SJSA1 (cell line): Measurements from ENCODE around the gene POU3F3. TPM values are rescaled to one million over a fixed set of nuclear protein-coding genes. Genes with fewer than 3 reads are reported as not detected.
A peak's percentile ranks its signal among the peaks of the same experiment; 100 is the strongest.

Source experiments
- DNase-seq, 2 experiments: peaks; one replicate each; pipeline ENCODE4 v3.0.0-alpha.2; 2015 to 2020; ENCODE audit warnings: low spot score in 2 of 2, low read depth in 1 of 2
- H3K27ac ChIP-seq: fragments of 250-450 bp; sonication (Bioruptor Pico); 2 replicates; pipeline ENCODE4 v1.5.1; 2020; ENCODE audit warnings: mild to moderate bottlenecking, moderate library complexity
- H3K27me3 ChIP-seq: fragments of 250-450 bp; sonication (Bioruptor Pico); replicated peaks from 2 replicates; pipeline ENCODE4 v1.5.1; 2020; ENCODE audit warnings: mild to moderate bottlenecking, moderate library complexity
- H3K36me3 ChIP-seq: fragments of 250-450 bp; sonication (Bioruptor Pico); 2 replicates; pipeline ENCODE4 v1.5.1; 2020; ENCODE audit warnings: mild to moderate bottlenecking
- H3K4me1 ChIP-seq: fragments of 250-450 bp; sonication (Bioruptor Pico); replicated peaks from 2 replicates; pipeline ENCODE4 v1.6.1; 2021; ENCODE audit warnings: mild to moderate bottlenecking
- H3K4me3 ChIP-seq: fragments of 250-450 bp; sonication (Bioruptor Pico); 2 replicates; pipeline ENCODE4 v1.5.1; 2020; ENCODE audit warnings: mild to moderate bottlenecking
- H3K9me3 ChIP-seq: fragments of 250-450 bp; sonication (Bioruptor Pico); replicated peaks from 2 replicates; pipeline ENCODE4 v1.5.1; 2020; ENCODE audit warnings: mild to moderate bottlenecking
- total RNA-seq: library from RNA; depleted of rRNA; stranded (reverse); fragments of >200 nt; shearing (Covaris generic); gene quantifications from 2 replicates; pipeline ENCODE4 v1.2.3, GENCODE V29; 2014; rRNA removed

Gene POU3F3
- total RNA-seq = 0.11 TPM in 1 of 2 replicates, not detected in the other

DNA sequence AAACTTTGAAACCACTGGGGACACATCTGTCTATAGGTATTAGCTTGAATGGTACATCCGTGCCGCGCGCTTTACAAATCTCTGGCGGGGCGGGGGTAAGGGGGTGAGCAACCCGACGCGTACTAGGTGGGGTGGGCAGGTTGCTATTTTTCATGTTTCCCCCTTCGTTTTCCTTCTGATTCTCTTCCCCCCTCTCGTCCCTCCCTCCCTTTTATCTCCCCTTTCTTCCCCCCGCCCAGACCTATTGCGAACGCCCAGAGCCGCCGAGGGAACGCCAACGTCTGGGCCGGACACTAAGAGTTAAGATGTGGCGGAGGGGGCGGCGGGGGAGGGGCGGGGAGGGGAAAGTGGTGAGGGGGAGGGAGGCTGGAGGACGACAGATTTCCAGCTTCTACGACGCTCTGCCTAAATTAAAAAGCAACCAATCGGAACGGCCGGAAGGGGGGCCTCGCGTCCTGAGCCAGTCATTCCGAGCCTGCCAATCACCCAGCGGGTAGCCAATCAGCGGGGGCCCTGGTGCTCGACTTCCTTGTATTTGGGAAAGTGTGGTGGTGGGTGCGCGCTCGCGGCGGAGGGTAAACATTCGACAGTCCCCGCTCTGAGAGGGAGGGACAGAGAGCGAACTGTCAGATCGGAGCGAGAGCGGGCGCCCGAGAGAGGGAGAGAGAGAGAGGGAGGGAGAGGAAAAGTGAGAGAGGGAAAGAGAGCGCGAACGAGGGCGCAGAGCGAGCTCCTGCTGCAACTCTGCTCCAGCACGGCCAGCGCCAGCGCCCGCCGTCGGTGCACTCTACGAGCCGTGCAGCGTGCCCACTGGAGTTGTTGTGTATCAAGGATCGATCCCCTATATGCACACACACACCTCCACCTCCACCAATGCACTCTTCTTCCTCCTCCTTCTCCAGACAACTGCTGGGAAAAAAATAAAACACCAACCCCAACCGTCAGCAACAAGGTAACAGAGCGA lies at the start of gene POU3F3:
POU3F3 (plus strand) TSS at position 582 of the 964 bp plus-strand sequence. CDS start 1,396 bp downstream, outside the sequence.
- Histone ChIP-seq H3K4me3 (peak within 1 kb of the TSS; percentile 32), H3K27ac (no peak within 1 kb of the TSS)
- peak; percentile 64 to 72 for DNase-seq

DNA sequence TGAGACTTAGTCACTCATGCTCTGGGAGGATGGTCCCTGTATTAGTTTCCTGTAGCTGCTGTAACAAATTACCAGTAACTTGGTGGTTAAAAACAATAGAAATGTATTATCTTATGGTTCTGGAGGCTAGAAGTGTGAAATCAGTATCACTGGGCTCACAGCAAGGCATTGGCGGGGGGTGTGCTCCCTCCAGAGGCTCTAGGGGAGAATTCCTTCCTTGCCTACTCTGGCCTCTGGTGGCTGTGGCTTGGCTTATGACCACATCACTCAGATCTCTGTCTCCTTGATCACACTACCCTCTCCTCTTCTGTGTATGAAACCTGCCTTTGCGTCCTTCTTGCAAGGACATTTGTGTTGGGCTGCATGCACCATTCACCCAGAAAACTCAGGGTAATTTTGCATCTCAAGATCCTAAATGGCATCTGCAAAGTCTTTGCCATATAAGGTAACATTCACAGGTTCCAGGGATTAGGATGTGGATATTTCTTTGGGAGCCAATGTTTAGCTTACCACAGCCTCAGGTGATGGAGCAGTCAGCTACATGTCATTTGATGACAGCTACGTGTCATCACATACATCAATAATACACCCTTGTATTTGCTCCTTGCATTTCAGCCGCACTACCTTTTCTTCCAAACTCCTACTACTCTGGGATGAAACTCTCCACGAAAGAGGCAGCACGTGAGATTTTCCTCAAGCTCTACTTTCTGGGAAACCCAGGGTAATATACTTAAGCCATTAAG lies 49.6 kb upstream of the POU3F3 start:
- no peak overlapping the region for H3K27ac ChIP-seq
- no peak for DNase-seq
- no peaks in the 10 kb centered on the region for H3K9me3 ChIP-seq
- H3K36me3 ChIP-seq = no peaks in the 10 kb centered on the region
- no peaks in the 10 kb centered on the region for H3K4me1 ChIP-seq
- H3K4me3 ChIP-seq = no peak overlapping the region
- no peaks in the 10 kb centered on the region for H3K27me3 ChIP-seq

More for the DNA sequence above, at the start of gene POU3F3:
- Histone ChIP-seq H3K27me3 (peaks cover 67% of the 10 kb centered on the region), H3K36me3 (no peaks in the 10 kb centered on the region), H3K4me1 (peaks cover 18% of the 10 kb centered on the region), H3K9me3 (0 out of 2 replicates have a peak, but pooled peaks cover 2% of the 10 kb centered on the region)

DNA sequence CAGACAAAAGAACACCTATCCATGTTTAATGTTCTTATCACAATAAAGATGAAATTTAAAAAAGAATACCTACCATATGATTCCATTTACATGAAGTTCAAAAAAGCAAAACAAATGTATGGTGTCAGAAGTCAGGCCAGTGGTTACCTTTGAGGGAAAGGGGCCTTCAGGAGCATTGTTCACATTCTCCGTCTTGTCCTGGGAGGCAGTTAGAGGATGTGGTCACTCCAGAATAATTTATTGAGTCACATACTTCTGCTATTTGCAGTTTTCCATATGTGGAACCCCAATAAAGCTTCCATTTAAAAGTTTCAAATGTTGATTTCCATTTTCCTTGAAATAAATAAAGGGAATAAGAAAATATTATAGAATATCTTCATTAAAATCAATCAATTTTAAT lies 41.6 kb upstream of the POU3F3 start:
- Histone ChIP-seq H3K4me1 (no peaks in the 10 kb centered on the region), H3K27ac (no peak overlapping the region)

GRCh38 chr2:104816143-104816542 lies 37.8 kb upstream of the POU3F3 start:
- Histone ChIP-seq H3K27me3 (0 out of 2 replicates have a peak, but pooled peaks cover 5% of the 10 kb centered on the region), H3K4me3 (no peak overlapping the region), H3K9me3 (no peaks in the 10 kb centered on the region), H3K27ac (no peak overlapping the region), H3K4me1 (no peaks in the 10 kb centered on the region), H3K36me3 (no peaks in the 10 kb centered on the region)
- DNase-seq = no peak

More for the DNA sequence above, 41.6 kb upstream of the POU3F3 start:
- Histone ChIP-seq H3K27me3 (no peaks in the 10 kb centered on the region), H3K36me3 (no peaks in the 10 kb centered on the region), H3K4me3 (no peak overlapping the region), H3K9me3 (no peaks in the 10 kb centered on the region)
- no peak for DNase-seq

GRCh38 chr2:104818264-104818663 lies 35.7 kb upstream of the POU3F3 start:
- Histone ChIP-seq H3K27me3 (0 out of 2 replicates have a peak, but pooled peaks cover 5% of the 10 kb centered on the region), H3K9me3 (no peaks in the 10 kb centered on the region), H3K27ac (no peak overlapping the region), H3K4me3 (no peak overlapping the region), H3K4me1 (no peaks in the 10 kb centered on the region), H3K36me3 (no peaks in the 10 kb centered on the region)
- no peak for DNase-seq

DNA sequence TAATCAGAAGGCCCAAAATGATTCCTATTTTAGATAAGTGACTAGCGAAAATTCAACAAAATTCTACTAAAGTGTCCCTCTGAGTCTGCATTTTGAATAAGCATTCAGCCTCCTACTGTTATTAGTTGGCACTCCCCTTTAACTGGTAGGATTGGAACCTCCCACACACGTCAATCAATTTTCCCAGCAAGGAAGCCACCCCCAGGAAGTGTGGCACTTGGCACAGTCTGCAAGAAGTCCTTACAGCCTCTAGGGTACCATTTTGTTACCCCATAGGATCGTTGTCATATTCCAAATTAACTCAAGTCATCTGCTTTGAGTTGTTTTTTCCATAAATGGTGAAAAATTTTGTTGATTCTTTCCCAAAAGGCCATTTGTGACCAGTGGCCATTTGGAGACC lies 33.8 kb upstream of the POU3F3 start:
- Histone ChIP-seq H3K4me1 (no peaks in the 10 kb centered on the region), H3K27ac (no peak overlapping the region), H3K4me3 (no peak overlapping the region), H3K9me3 (no peaks in the 10 kb centered on the region), H3K27me3 (0 out of 2 replicates have a peak, but pooled peaks cover 5% of the 10 kb centered on the region), H3K36me3 (no peaks in the 10 kb centered on the region)
- no peak for DNase-seq

DNA sequence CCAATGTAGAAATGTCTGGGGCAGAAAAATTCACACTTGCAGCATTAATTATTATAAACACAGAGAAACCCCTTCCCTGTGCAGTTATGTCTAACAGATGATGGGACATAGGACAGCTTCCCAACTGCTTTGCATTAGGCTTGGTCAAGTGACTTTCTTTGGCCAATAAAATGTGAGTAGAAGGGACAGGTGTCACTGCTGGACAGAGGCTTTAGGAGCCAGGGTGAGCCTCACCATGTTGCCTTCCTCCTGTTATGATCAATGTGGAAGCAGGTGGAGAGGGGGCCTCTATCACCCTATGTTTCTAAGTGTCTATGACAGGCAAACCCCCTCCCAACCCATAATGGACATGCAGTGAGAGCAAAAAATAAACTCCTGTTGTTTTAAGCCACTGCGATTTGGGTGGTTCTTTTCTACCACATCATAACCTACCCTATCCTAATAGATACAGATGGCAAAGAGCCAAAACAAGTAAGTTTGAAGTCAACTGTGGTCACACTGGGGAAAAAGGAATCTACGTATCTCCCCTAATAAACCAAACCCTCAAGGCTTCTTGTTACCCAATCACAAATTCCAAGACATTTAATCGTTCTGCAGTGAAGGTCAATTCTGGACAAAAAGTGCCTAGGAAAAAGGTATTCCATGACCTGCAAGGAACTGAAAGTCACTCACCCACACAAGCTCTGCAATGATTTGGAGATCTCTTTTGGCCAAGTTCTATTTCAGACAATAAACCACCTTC lies 28.6 kb upstream of the POU3F3 start:
- Histone ChIP-seq H3K27me3 (no peaks in the 10 kb centered on the region), H3K27ac (no peak overlapping the region)
- DNase-seq = no peak

DNA sequence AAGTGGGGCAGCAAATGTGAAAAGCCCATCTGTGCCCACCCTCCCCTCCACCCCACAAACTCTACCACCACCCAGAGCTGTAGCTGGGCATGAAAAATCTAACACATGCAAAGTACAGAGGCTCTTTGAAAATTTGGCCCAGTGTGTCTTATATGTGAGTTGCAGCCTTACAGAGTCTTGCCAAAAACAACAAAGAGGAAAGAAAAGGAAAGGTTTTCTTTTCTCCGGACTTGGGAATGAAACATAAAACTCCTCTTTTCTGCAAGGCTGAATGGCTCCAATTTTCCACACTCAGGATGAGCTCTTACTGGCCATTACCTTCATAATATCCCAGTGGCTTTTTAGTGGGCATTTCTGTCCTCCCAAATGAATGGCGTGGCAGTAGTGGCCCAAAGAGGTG lies 27.9 kb upstream of the POU3F3 start:
- Histone ChIP-seq H3K4me3 (no peak overlapping the region), H3K9me3 (no peaks in the 10 kb centered on the region), H3K4me1 (no peaks in the 10 kb centered on the region), H3K36me3 (no peaks in the 10 kb centered on the region), H3K27me3 (no peaks in the 10 kb centered on the region), H3K27ac (no peak overlapping the region)
- no peak for DNase-seq

More for the DNA sequence above, 28.6 kb upstream of the POU3F3 start:
- Histone ChIP-seq H3K4me3 (no peak overlapping the region), H3K9me3 (no peaks in the 10 kb centered on the region), H3K4me1 (no peaks in the 10 kb centered on the region), H3K36me3 (no peaks in the 10 kb centered on the region)

GRCh38 chr2:104831742-104832141 lies 22.2 kb upstream of the POU3F3 start:
- no peaks in the 10 kb centered on the region for H3K36me3 ChIP-seq
- no peak overlapping the region for H3K27ac ChIP-seq
- no peaks in the 10 kb centered on the region for H3K9me3 ChIP-seq
- DNase-seq = no peak
- peaks cover 2% of the 10 kb centered on the region; the same call in 1 of the 2 replicates for H3K27me3 ChIP-seq
- H3K4me3 ChIP-seq = no peak overlapping the region
- no peaks in the 10 kb centered on the region for H3K4me1 ChIP-seq

- no peak overlapping the region for H3K27ac ChIP-seq
- no peak overlapping the region for H3K4me3 ChIP-seq
- DNase-seq = no peak
- H3K36me3 ChIP-seq = no peaks in the 10 kb centered on the region
- peaks cover 7% of the 10 kb centered on the region; the same call in 1 of the 2 replicates for H3K27me3 ChIP-seq
- no peaks in the 10 kb centered on the region for H3K9me3 ChIP-seq
- H3K4me1 ChIP-seq = no peaks in the 10 kb centered on the region
These were observed 19.3 kb upstream of the POU3F3 start for GRCh38 chr2:104834431-104835153.

DNA sequence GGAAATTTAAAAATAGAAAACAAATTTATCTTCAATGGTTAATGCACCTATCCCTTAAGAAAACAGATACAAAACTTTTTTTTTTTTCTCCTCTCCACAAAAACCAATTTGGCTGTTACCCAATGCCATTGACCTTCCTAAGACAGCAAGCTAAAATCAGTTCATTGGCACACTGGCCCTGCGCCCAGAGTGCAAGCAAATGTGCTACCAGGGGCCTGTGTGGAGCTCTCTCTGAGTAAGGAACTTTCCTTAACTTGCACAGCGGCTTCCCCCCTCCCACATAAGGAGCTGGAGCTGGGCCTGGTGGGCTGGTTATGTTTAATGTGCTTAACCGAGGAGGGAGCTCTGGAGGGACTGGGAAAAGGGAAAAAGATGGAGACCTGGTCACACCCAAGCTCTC lies 17.6 kb upstream of the POU3F3 start:
- Histone ChIP-seq H3K27ac (no peak overlapping the region), H3K27me3 (peaks cover 11% of the 10 kb centered on the region; the same call in 1 of the 2 replicates), H3K4me1 (no peaks in the 10 kb centered on the region), H3K4me3 (no peak overlapping the region), H3K36me3 (no peaks in the 10 kb centered on the region), H3K9me3 (no peaks in the 10 kb centered on the region)
- no peak for DNase-seq

DNA sequence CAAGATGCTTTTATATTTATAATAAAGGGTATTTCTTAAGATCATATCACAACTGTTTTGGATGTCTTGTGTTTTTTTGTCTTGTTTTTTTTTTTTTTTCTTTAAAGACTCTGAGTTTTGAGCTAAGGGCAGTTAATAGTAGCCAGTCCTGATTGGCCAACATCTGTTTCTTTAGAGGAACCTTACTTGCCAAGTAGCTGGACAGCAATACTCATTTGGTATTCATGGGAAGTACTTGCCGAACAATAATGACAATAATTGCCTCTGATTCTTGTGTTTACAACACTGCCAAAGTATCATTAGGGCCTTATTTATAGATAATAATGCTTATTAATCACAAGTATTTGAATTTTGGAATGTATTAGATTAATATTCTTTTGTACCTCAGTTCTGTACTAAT lies 17.1 kb upstream of the POU3F3 start:
- Histone ChIP-seq H3K4me1 (no peaks in the 10 kb centered on the region), H3K36me3 (no peaks in the 10 kb centered on the region), H3K4me3 (no peak overlapping the region), H3K9me3 (no peaks in the 10 kb centered on the region), H3K27me3 (peaks cover 16% of the 10 kb centered on the region), H3K27ac (no peak overlapping the region)
- DNase-seq = no peak

DNA sequence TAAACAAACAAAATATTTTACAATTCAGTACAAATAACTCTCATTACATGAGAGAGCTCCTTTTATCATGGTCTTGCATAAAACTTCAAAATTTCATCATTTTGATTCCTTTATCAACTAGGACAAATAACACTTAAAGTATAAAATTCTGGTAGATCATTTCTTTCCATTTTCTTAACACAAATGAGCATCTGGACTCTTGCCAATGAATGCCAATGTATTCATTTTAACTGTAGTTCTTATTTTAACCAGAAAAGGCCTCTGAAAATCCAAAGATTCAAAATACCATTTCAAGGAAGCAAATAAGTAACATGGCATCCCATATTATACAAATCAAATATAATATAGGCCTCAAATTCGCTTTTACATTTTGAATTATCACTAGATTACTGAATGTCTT lies 13.8 kb upstream of the POU3F3 start:
- Histone ChIP-seq H3K27me3 (peaks cover 50% of the 10 kb centered on the region), H3K27ac (no peak overlapping the region), H3K36me3 (no peaks in the 10 kb centered on the region), H3K4me3 (no peak overlapping the region), H3K9me3 (no peaks in the 10 kb centered on the region; the same call in 1 of the 2 replicates), H3K4me1 (no peaks in the 10 kb centered on the region)
- DNase-seq = no peak
